Activated CD4-positive, alpha-beta T cell treated with anti-CD3 and anti-CD28 coated beads for 4 hours (primary cell): ENCODE measurements around the gene LZTFL1.
"Not testable (repeated sequence)": the region's sequence is repeated elsewhere in the genome, so short reads cannot be mapped to it uniquely, and the experiment has no call there.

Source experiments
- DNase-seq, 2 donors: peaks; one replicate each; pipeline ENCODE4 v3.0.0-alpha.2; 2020

LZTFL1 gene

GRCh38 chr3:45864760-45865519 lies 23.0 kb upstream of the LZTFL1 start:
- DNase-seq, result no peak

GRCh38 chr3:45861043-45861719 lies 19.3 kb upstream of the LZTFL1 start:
- no peak for DNase-seq

GRCh38 chr3:45860481-45860880 lies 18.6 kb upstream of the LZTFL1 start:
- no peak for DNase-seq

GRCh38 chr3:45858809-45859543 lies 17.1 kb upstream of the LZTFL1 start:
- no peak for DNase-seq

- not testable (repeated sequence) for DNase-seq
Measured at GRCh38 chr3:45857024-45857423, 15.1 kb upstream of the LZTFL1 start.

- not testable (repeated sequence) for DNase-seq
Measured at GRCh38 chr3:45856323-45856722, 14.4 kb upstream of the LZTFL1 start.

GRCh38 chr3:45852828-45853227 lies 10.9 kb upstream of the LZTFL1 start:
- DNase-seq, result no peak

- no peak for DNase-seq
Measured at GRCh38 chr3:45848392-45848791, 6.5 kb upstream of the LZTFL1 start.

GRCh38 chr3:45844616-45845015 lies 2.7 kb upstream of the LZTFL1 start:
- no peak for DNase-seq

GRCh38 chr3:45842851-45843625 lies 1.1 kb upstream of the LZTFL1 start:
- DNase-seq, result no peak

- no peak for DNase-seq
Measured at GRCh38 chr3:45841420-45841756, 531 bp downstream of the LZTFL1 start.

- no peak for DNase-seq
Measured at GRCh38 chr3:45838466-45838865, 3.5 kb downstream of the LZTFL1 start.

GRCh38 chr3:45832699-45833098 lies 9.2 kb downstream of the LZTFL1 start:
- DNase-seq, result no peak

GRCh38 chr3:45830121-45830520 lies 11.8 kb downstream of the LZTFL1 start:
- no peak for DNase-seq

- DNase-seq, result no peak
Measured at GRCh38 chr3:45826908-45827307, 15.0 kb downstream of the LZTFL1 start.

- no peak for DNase-seq
Measured at GRCh38 chr3:45826321-45826720, 15.6 kb downstream of the LZTFL1 start.

- no peak for DNase-seq
Measured at GRCh38 chr3:45821127-45821526, 20.8 kb downstream of the LZTFL1 start.

- no peak for DNase-seq
Measured at GRCh38 chr3:45819543-45819942, 22.4 kb downstream of the LZTFL1 start.

GRCh38 chr3:45817831-45818522 lies 23.9 kb downstream of the LZTFL1 start:
- DNase-seq, result no peak

GRCh38 chr3:45816544-45816943 lies 25.4 kb downstream of the LZTFL1 start:
- DNase-seq, result no peak

- DNase-seq, result no peak
Measured at GRCh38 chr3:45814322-45814721, 27.6 kb downstream of the LZTFL1 start.
